Superior temporal gyrus (tissue), 1 donor: ENCODE data around the gene BTBD6.

Experiments
- DNase-seq: peaks from one replicate; pipeline ENCODE4 v3.0.0-alpha.2; 2016; ENCODE audit errors: extremely low spot score

BTBD6 gene

GRCh38 chr14:105211086-105211757 lies 37.1 kb upstream of the BTBD6 start:
- no peak for DNase-seq

DNA sequence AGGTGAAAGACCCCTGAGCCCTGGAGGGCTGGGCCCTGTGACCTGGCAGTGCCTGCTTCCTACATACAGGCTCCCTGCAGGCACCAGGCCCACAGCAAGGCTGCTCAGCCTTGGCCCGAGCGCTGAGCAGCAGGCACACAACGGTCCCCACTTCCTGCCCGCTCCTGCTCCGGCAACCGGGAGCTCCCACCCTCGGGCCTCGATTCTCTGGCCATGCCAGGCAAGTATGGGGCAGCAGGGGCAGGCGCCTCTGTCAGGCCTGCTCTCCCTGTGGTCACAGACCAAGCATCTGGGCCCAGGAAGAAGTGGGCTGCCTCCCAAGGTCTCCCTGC lies 36.6 kb upstream of the BTBD6 start:
- DNase-seq, result no peak

GRCh38 chr14:105212541-105213300 lies 35.6 kb upstream of the BTBD6 start:
- no peak for DNase-seq

GRCh38 chr14:105213361-105213760 lies 35.0 kb upstream of the BTBD6 start:
- no peak for DNase-seq

- no peak for DNase-seq
These were observed 33.9 kb upstream of the BTBD6 start for GRCh38 chr14:105214324-105214915.

- DNase-seq, result no peak
These were observed 32.7 kb upstream of the BTBD6 start for GRCh38 chr14:105215602-105216001.

DNA sequence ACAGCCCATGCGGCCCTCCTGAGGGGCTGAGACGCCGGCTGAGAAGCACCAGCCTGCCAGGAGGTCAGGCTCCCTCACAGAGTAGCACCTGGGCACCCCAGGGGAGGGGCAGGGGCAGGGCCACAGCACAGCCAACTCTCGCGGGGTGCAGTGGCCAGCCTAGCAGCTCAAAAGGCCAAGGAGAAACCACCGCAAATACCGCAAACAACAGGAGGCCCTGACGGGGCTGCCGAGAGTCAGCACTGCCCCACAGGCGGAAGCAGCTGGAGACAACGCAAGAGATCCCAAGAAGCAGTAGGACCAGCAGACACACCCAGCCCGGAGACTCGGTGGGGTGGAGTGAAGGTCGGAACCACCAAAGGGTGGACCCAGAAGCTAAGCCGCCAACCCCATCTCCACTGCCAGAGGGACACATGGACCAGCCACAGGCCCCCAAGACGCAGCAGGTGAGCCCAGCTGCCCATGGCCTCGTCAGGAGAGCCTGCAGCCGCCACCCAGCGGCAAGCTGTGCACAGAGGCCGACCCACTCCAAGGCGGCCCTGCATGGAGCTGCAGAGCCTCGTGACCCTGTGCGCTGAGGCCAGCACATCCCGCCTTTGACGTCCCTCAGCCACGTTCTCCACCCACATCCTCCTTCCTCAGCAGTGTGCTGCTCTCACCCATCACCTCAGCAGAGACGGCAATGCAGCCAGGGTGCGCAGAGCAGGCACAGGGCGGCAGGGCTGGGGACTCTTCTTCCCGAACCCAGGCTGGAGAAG lies 31.7 kb upstream of the BTBD6 start:
- no peak for DNase-seq

DNA sequence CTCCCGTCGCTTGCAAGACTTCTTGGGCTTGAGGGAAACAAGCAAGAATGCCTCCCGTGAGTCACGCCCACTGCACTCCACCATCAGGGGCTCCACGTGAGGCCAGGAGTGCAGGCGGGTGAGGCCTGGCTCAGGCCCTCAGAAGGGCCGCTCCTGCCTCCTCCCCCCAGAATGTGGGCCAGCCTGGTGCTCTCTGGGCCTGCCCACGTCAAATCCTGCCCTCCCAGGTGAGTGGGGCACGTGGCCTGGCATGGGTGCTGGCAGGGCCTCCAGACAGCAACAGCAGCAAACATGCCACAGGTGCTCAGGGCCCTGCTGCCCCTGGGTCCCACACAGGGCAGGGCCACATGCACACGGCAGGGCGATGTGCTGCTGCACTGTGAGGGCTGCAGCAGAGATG lies 30.6 kb upstream of the BTBD6 start:
- DNase-seq, result no peak

GRCh38 chr14:105218611-105219010 lies 29.7 kb upstream of the BTBD6 start:
- no peak for DNase-seq

DNA sequence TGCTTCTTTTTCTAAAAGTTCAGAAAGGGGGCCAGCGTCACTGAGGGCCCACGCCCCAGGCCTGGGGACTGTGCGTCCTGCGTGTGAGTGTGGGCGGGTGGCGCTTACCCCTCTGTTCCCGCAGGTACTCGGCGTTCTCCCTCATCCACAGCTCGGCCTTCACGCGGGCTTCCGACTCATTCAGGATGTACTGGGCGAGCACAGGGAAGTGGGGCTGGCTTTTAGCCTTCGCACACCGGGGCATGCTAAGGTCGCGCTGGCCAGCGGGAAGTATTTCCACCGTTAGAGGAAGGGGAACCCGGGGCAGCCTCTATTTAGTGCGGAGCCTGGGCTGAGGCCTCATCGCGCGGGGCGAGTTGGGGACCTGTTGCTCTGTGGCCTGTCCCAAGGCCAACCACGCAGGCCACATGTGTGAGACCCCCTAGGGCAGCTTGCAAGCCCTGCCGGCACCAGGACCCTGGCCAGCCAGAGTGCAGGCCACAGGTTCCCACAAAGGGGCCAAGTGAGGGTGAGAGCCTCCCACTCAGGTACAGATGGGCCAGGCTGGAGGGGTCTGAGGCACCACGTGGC lies 29.2 kb upstream of the BTBD6 start:
- no peak for DNase-seq

- DNase-seq, result no peak
These were observed 28.6 kb upstream of the BTBD6 start for GRCh38 chr14:105219753-105220152.

DNA sequence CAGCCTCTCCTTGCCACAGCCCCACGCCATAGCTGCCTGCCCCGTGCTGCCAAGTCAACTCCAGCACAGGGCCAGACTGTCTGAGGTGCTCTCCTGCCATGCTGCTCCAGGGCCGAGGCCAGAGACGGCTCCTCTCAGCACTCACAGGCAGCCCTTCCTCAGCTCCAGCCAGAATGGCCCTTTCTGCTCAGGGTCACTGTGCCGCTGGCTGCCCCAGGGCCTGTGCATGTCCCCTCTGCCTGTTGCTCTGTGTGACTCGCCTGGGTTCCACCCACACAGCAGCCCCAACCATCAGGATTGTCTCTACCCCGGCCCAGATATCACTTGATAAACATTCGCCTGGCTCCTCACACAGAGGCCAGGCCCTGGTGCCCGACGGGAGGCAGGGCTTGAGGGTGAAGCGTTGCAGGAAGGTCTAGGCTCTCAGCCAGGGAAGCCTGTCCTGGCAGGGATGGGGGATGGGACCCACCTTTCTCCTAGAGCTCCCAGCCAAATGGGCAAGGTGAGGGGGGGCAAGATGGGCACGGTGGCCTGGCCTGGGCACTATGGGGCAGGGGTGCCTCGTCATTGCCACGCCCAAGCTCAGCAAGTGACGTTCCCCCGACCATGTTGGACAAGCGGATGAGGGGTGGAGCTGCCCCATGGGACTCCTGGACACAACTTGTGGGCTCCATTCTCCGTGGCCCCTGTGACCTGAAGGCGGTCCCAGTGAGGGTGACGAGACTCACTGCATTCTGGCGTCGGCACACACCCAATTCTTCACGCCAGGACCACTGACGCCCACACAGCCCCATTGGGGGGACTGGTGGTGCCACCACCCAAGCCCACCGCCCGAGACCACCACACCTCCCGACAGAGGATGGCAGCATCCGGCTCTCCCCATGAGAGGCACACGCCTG lies 27.4 kb upstream of the BTBD6 start:
- DNase-seq, result no peak

DNA sequence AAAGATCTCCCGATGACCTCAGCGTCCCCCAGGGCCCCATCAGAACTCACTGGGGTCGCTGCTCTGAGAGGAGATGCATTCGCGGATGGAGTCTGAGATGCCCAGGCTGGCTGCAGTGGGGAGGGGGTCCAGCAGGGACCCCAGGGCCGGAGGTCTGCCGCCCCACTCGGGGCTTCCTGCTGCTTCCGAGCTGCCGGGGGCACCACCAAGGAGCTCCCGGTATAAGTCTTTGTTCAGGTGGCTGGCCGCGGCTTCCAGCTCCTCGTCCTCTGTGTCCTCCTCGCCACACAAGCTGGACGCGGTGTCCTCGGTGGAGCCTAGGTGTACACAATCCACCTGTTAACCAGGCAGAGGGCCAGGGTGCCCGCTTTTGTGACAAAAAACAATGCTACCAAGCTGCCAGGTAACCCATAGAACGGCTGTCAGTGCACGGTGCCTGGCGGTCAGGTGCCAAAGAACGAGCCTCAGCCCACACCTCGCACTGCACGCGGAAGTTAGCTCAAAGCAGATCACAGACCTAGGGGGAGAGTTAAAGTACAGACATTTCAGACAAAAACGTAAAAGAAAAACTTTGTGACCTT lies 26.6 kb upstream of the BTBD6 start:
- DNase-seq, result no peak

DNA sequence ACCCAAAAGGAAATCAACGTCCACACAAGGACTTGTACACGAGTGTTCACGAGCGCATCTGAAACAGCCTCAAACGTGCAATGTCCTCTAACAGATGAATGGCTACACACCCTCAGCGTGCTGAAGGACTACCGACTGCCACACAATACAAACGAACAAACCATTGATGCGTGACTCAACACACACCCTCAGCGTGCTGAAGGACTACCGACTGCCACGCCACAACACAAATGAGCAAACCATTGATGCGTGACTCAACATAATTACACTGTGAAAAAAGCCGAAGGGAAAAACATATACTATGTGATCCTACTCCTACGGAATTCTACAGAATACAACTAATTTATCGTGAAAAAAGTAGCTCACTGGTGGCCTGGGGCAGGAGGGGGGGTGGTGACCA lies 25.1 kb upstream of the BTBD6 start:
- DNase-seq, result no peak

DNA sequence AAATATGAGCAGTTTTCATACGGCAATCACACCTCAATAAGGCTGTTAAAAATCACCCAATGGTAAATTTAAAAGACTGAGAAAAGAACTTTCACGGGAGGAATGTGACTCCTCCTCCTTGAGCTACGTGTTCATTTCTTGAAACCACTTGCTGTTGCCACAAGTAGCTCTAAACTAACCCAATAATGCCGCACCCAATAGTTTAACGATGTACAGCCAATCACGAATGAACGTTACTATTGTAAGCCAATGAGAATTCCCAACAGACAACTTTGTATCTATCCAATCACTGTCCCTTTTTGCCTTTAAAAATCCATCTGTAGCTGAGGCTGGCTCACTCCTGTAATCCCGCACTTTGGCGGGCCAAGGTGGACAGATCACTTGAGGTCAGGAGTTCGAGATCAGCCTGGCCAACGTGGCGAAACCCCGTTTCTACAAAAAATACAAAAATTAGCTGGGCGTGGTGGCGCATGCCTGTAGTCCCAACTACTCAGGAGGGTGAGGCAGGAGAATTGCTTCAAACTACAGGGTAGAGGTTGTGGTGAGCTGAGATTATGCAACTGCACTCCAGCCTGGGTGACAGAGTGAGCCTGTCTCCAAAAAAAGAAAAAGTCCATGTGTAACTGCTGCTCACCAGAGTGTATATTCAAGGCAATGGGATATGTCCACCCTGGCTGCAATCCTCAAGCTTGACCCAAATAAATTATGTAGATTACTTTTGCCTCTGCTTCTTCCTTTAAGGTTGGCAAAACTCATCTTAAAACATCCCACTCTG lies 24.4 kb upstream of the BTBD6 start:
- DNase-seq, result no peak

GRCh38 chr14:105224845-105225570 lies 23.3 kb upstream of the BTBD6 start:
- DNase-seq, result no peak

GRCh38 chr14:105226198-105226597 lies 22.1 kb upstream of the BTBD6 start:
- DNase-seq, result no peak

GRCh38 chr14:105227346-105227745 lies 21.0 kb upstream of the BTBD6 start:
- no peak for DNase-seq

DNA sequence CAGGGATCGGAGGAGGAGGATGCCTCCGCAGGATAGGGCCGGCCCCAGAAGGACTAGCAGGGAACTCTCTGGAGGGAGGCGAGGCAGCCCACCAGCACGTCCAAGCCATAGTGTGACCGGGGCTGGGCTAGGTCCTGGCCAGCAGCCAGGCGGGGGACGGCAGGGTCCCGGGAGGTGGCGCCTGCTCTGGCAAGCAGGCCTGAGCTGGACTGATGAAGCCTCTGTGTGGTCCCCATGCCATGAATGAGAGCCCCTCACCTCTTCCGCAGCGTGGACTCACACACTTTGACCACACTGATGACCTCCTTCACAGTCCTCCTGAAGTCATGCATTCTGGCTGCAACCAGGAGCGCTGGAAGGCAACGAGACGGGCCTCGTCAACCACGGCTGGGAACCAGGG lies 19.8 kb upstream of the BTBD6 start:
- no peak for DNase-seq
